SU-DHL-6 (cell line): ENCODE data around the gene CPNE5.
"Not testable (repeated sequence)": the region's sequence is repeated elsewhere in the genome, so short reads cannot be mapped to it uniquely, and the experiment has no call there.

Source experiments
- H2AFZ ChIP-seq: fragments of 200-600 bp; sonication (generic); 2 replicates; pipeline ENCODE4 v1.6.1; 2014; ENCODE audit warnings: low read depth, mild to moderate bottlenecking, moderate library complexity, mixed read lengths, antibody characterized with exemption, low read length; ENCODE audit not compliant: severe bottlenecking
- H3F3A ChIP-seq: fragments of 200-600 bp; shearing (Covaris generic); 2 replicates; pipeline ENCODE4 v1.6.0; 2016; ENCODE audit warnings: antibody characterized with exemption, mild to moderate bottlenecking; ENCODE audit not compliant: insufficient read depth
- H3K27ac ChIP-seq: fragments of 200-600 bp; sonication (generic); 2 replicates; pipeline ENCODE4 v1.5.1; 2016; ENCODE audit warnings: low read depth, mild to moderate bottlenecking, low read length, moderate library complexity, mixed read lengths
- H3K27me3 ChIP-seq: fragments of 200-600 bp; sonication (generic), shearing (Covaris generic); 2 replicates; pipeline ENCODE4 v1.6.0; 2014; ENCODE audit warnings: mild to moderate bottlenecking, low read length
- H3K36me3 ChIP-seq: fragments of 200-600 bp; sonication (generic); 2 replicates; pipeline ENCODE4 v1.6.1; 2014; ENCODE audit warnings: mild to moderate bottlenecking, low read length, mixed read lengths
- H3K4me2 ChIP-seq: fragments of 300-600, 200-600 bp; shearing (Covaris generic), sonication (generic); 2 replicates; pipeline ENCODE4 v1.6.0; 2014; ENCODE audit warnings: low read length, low read depth, mild to moderate bottlenecking; ENCODE audit not compliant: poor library complexity, severe bottlenecking
- H3K4me3 ChIP-seq: fragments of 200-600 bp; sonication (generic); 2 replicates; pipeline ENCODE4 v1.5.1; 2014; ENCODE audit warnings: antibody characterized with exemption, low read length, mild to moderate bottlenecking, mixed read lengths; ENCODE audit not compliant: insufficient read depth, poor library complexity, severe bottlenecking
- H3K79me2 ChIP-seq: fragments of 200-600 bp; sonication (generic); 2 replicates; pipeline ENCODE4 v1.6.1; 2014; ENCODE audit warnings: mild to moderate bottlenecking, low read length, moderate library complexity; ENCODE audit not compliant: insufficient read depth
- H3K9ac ChIP-seq: fragments of 200-600 bp; sonication (generic); 2 replicates; pipeline ENCODE4 v1.7.0; 2014; ENCODE audit warnings: mild to moderate bottlenecking, low read length
- H3K9me2 ChIP-seq: fragments of 200-600 bp; sonication (generic); replicated peaks from 2 replicates; pipeline ENCODE4 v1.6.1; 2014; ENCODE audit warnings: low read length; ENCODE audit not compliant: insufficient read depth
- H3K9me3 ChIP-seq: fragments of 200-600 bp; sonication (generic); 2 replicates; pipeline ENCODE4 v1.6.1; 2014; ENCODE audit warnings: low read length, mixed read lengths; ENCODE audit not compliant: insufficient read depth
- H4K20me1 ChIP-seq: fragments of 200-600 bp; sonication (generic); 2 replicates; pipeline ENCODE4 v1.6.1; 2014; ENCODE audit warnings: low read depth, mild to moderate bottlenecking, antibody characterized with exemption, low read length, moderate library complexity, mixed read lengths
- EZH2phosphoT487 ChIP-seq: fragments of 200-600 bp; sonication (generic), shearing (Covaris generic); conservative IDR thresholded peaks from 2 replicates; pipeline ENCODE4 v1.6.1; 2018; ENCODE audit warnings: mild to moderate bottlenecking, antibody characterized with exemption, low read length, moderate library complexity, mixed read lengths
- TF ChIP-seq, protein P1 (sequence below): fragments of 200-600 bp; sonication (generic); IDR thresholded peaks from one replicate; pipeline ENCODE4 v1.5.1; 2017; ENCODE audit warnings: antibody characterized with exemption, mild to moderate bottlenecking, low read length, moderate library complexity; ENCODE audit not compliant: insufficient read depth, poor library complexity, severe bottlenecking

The CPNE5 gene

DNA sequence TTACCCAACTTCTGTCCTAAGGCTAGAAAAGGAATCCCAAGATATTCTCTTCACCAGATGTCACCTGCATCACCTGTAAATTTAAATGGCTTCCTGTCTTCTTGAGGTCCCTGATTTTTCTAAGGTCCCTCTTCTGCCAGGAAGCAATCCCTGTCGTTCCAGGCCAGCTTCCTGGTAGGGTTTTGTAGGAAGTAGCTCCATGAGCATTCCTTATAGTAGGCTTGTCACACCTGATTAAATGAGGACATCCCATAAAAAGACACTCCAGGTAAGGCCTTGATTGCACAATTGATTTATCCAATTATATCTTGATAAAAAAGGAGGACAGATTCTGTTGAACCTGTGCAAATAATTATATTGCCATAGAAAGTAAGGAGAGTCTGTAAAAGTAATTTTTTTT lies 132.9 kb downstream of the CPNE5 start:
- H4K20me1 ChIP-seq: no peaks in the 10 kb centered on the region
- H3K9me2 ChIP-seq: no peaks in the 10 kb centered on the region
- TF ChIP-seq, protein P1, sequence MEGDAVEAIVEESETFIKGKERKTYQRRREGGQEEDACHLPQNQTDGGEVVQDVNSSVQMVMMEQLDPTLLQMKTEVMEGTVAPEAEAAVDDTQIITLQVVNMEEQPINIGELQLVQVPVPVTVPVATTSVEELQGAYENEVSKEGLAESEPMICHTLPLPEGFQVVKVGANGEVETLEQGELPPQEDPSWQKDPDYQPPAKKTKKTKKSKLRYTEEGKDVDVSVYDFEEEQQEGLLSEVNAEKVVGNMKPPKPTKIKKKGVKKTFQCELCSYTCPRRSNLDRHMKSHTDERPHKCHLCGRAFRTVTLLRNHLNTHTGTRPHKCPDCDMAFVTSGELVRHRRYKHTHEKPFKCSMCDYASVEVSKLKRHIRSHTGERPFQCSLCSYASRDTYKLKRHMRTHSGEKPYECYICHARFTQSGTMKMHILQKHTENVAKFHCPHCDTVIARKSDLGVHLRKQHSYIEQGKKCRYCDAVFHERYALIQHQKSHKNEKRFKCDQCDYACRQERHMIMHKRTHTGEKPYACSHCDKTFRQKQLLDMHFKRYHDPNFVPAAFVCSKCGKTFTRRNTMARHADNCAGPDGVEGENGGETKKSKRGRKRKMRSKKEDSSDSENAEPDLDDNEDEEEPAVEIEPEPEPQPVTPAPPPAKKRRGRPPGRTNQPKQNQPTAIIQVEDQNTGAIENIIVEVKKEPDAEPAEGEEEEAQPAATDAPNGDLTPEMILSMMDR: no peak
- no peak for TF ChIP-seq EZH2phosphoT487
- H3K27me3 ChIP-seq: no peaks in the 10 kb centered on the region
- no peaks in the 10 kb centered on the region for H3K9me3 ChIP-seq
- H3K36me3 ChIP-seq: no peaks in the 10 kb centered on the region
- H3F3A ChIP-seq: no peaks in the 10 kb centered on the region
- H3K9ac ChIP-seq: no peak overlapping the region
- H3K27ac ChIP-seq: no peak overlapping the region
- no peak overlapping the region for H2AFZ ChIP-seq
- no peak overlapping the region for H3K4me3 ChIP-seq
- H3K79me2 ChIP-seq: no peaks in the 10 kb centered on the region
- H3K4me2 ChIP-seq: no peak overlapping the region

DNA sequence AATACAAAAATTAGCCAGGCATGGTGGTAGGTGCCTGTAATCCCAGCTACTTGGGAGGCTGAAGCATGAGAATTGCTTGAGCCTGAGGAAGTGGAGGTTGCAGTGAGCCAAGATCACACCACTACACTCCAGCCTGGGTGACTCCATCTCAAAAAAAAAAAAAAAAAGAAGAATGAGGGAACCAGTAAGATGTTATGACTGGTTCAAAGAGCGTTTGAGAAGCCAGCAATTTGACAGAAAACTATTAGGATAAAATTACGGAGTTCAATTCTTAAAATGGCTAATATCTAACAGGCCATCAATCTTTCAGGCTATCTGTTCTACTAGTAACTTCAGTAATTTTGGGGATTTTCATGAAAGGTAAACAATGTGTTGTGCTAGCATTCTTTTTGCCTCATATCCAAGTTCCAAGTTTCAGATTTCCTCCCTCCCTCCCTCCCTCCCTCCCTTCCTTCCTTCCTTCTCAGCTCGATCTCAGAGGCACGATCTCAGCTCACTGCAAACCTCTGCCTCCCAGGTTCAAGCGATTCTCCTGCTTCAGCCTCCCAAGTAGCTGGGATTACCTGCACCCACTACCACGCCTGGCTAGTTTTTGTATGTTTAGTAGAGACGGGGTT lies 134.2 kb downstream of the CPNE5 start:
- H3K27ac ChIP-seq, H3K9me2 ChIP-seq, H3K27me3 ChIP-seq, H4K20me1 ChIP-seq, H3F3A ChIP-seq, H3K9me3 ChIP-seq, H3K4me3 ChIP-seq, H3K79me2 ChIP-seq, H3K36me3 ChIP-seq, H3K9ac ChIP-seq, H2AFZ ChIP-seq, H3K4me2 ChIP-seq: not testable (repeated sequence)

DNA sequence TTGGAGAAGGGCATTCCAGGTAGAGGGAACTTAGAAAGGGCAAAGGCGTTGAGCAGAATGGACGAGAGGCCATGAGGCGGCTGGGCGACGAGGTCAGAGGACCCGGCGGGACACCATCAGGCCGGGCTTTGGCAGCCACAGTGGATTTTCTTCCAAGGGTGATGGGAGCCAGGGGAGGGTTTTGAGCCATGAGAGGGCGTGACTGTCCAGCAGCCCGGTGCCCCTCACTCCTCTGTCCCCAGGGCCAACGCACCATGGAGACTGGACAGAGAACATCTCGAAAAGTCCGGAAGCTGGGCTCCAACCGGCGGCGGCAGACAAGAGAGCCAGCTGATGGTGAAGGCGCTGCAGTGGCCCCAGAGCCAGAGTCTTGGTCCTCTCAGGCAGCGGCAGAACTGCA lies 135.3 kb downstream of the CPNE5 start:
- no peaks in the 10 kb centered on the region for H3K27me3 ChIP-seq
- H3K36me3 ChIP-seq: no peaks in the 10 kb centered on the region
- no peaks in the 10 kb centered on the region for H3K79me2 ChIP-seq
- H3F3A ChIP-seq: no peaks in the 10 kb centered on the region
- no peaks in the 10 kb centered on the region for H3K9me2 ChIP-seq
- no peak overlapping the region for H3K9ac ChIP-seq
- H3K9me3 ChIP-seq: no peaks in the 10 kb centered on the region
- H2AFZ ChIP-seq: no peak overlapping the region
- H3K4me3 ChIP-seq: no peak overlapping the region
- no peak overlapping the region for H3K27ac ChIP-seq
- no peak for TF ChIP-seq EZH2phosphoT487
- TF ChIP-seq, protein P1: no peak
- no peak overlapping the region for H3K4me2 ChIP-seq
- no peaks in the 10 kb centered on the region for H4K20me1 ChIP-seq

DNA sequence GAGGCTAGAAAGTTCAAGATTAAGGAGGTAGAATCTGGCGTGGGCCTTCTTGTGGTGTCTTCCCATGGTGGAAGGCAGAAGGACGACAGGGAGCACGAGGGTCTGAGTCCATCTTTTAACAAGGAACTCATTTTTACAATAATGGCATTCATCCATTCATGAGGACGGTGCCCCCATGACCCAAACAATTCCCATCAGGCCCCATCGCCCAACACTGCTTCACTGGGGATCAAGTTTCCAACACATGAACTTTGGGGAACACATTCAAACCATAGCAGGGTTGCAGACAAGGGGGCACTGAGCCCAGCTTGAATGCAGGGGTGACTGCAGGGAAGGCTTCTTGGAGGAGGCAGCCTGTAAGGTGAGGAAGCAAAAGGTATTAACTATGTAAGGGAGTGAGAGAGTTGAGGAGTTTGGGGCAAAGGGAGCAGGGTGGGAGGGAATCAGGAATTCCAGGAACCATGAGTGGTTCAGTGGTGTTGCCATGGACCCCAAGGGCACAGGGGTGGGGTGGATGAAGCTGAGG lies 136.1 kb downstream of the CPNE5 start:
- H3K27me3 ChIP-seq: no peaks in the 10 kb centered on the region
- no peaks in the 10 kb centered on the region for H3K79me2 ChIP-seq
- no peak for TF ChIP-seq EZH2phosphoT487
- TF ChIP-seq, protein P1: no peak
- no peaks in the 10 kb centered on the region for H3K9me3 ChIP-seq
- no peaks in the 10 kb centered on the region for H3K9me2 ChIP-seq
- no peaks in the 10 kb centered on the region for H3K36me3 ChIP-seq
- H3F3A ChIP-seq: no peaks in the 10 kb centered on the region
- H3K27ac ChIP-seq: no peak overlapping the region
- no peak overlapping the region for H3K4me2 ChIP-seq
- H3K4me3 ChIP-seq: no peak overlapping the region
- no peaks in the 10 kb centered on the region for H4K20me1 ChIP-seq
- H2AFZ ChIP-seq: no peak overlapping the region
- H3K9ac ChIP-seq: no peak overlapping the region
